GM21619 (cell line): ENCODE measurements around the gene SLA2.
A peak's percentile ranks its signal among the peaks of the same experiment; 100 is the strongest.
"Not testable (repeated sequence)": the region's sequence is repeated elsewhere in the genome, so short reads cannot be mapped to it uniquely, and the experiment has no call there.

Source experiments
- ATAC-seq: cut with Tn5 transposase; IDR thresholded peaks from one replicate; pipeline ENCODE4 v1.9.1; 2021; ENCODE audit not compliant: unreplicated experiment

The SLA2 gene

GRCh38 chr20:36646678-36647077 is 682 bp upstream of the SLA2 start:
- ATAC-seq, result no peak

- ATAC-seq, result no peak
These were observed 643 bp downstream of the SLA2 start for GRCh38 chr20:36645353-36645752.

- no peak for ATAC-seq
These were observed 1.3 kb downstream of the SLA2 start for GRCh38 chr20:36644706-36645095.

GRCh38 chr20:36644032-36644705 is 1.8 kb downstream of the SLA2 start:
- no peak for ATAC-seq

GRCh38 chr20:36642136-36642535 is 3.9 kb downstream of the SLA2 start:
- no peak for ATAC-seq

GRCh38 chr20:36641506-36641843 is 4.5 kb downstream of the SLA2 start:
- no peak for ATAC-seq

GRCh38 chr20:36638876-36639400 is 7.1 kb downstream of the SLA2 start:
- ATAC-seq, result not testable (repeated sequence)

- ATAC-seq, result no peak
These were observed 11.7 kb downstream of the SLA2 start for GRCh38 chr20:36634342-36634741.

- no peak for ATAC-seq
These were observed 12.7 kb downstream of the SLA2 start for GRCh38 chr20:36633285-36633772.

GRCh38 chr20:36632487-36633284 is 13.3 kb downstream of the SLA2 start:
- ATAC-seq, result no peak

- no peak for ATAC-seq
These were observed 13.9 kb downstream of the SLA2 start for GRCh38 chr20:36632147-36632486.

GRCh38 chr20:36631646-36632045 is 14.3 kb downstream of the SLA2 start:
- no peak for ATAC-seq

GRCh38 chr20:36629719-36630681 is 16.0 kb downstream of the SLA2 start:
- ATAC-seq, result peak; percentile 61

- no peak for ATAC-seq
These were observed 17.9 kb downstream of the SLA2 start for GRCh38 chr20:36628076-36628475.

- ATAC-seq, result no peak
These were observed 21.1 kb downstream of the SLA2 start for GRCh38 chr20:36624944-36625324.

- no peak for ATAC-seq
These were observed 21.7 kb downstream of the SLA2 start for GRCh38 chr20:36624068-36624943.

GRCh38 chr20:36623444-36623843 is 22.6 kb downstream of the SLA2 start:
- no peak for ATAC-seq

- ATAC-seq, result no peak
These were observed 25.1 kb downstream of the SLA2 start for GRCh38 chr20:36620917-36621316.

GRCh38 chr20:36614781-36615557 is 31.0 kb downstream of the SLA2 start:
- no peak for ATAC-seq
